A549 (cell line): ENCODE results near the gene KRT32. TPM values are rescaled to one million over a fixed set of nuclear protein-coding genes. Genes with fewer than 3 reads are reported as not detected.

ENCODE experiments used
- ATAC-seq, 2 experiments: fragments of 200-7000 bp in 1 of 2; fragments of >200 bp in 1 of 2; cut with Nextera tagmentation in 1 of 2; cut with Tn5 transposase in 1 of 2; 3 replicates each; pipeline versions ENCODE4 v1.8.0 to v1.9.1; 2018 to 2020; ENCODE audit warnings: mild to moderate bottlenecking in 1 of 2, moderate library complexity in 1 of 2
- CTCF ChIA-PET: fragments of 300-600 bp; sonication (Branson Sonifier 250); formaldehyde crosslinking; extraction: SDS; loops from one replicate; lab custom pipeline; 2021; ENCODE audit warnings: antibody characterized with exemption, inconsistent platforms; lab: Yijun Ruan, JAX
- POLR2A ChIA-PET: fragments of 350-600 bp; formaldehyde crosslinking; extraction: SDS; loops from one replicate; lab custom pipeline; 2021; ENCODE audit warnings: antibody characterized with exemption, inconsistent platforms; lab: Yijun Ruan, JAX
- DNase-seq, 2 experiments: peaks; one replicate each; pipeline versions ENCODE4 v3.0.0 to v3.0.0-alpha.2; 2011 to 2016; ENCODE audit warnings: low read depth in 1 of 2, low spot score in 1 of 2
- FAIRE-seq: peaks from 2 replicates; lab custom pipeline; 2011; peaks lifted over from hg19 to GRCh38; lab: Jason Lieb, UNC
- H3K27ac ChIP-seq, 2 experiments: fragments of >200 bp; sonication (Bioruptor Twin); formaldehyde crosslinking; 3 replicates each; pipeline ENCODE4 v1.5.1; 2016 to 2017
- H3K4me1 ChIP-seq: fragments of >200 bp; sonication (Bioruptor Twin); formaldehyde crosslinking; 3 replicates; pipeline ENCODE4 v1.6.1; 2016
- H3K4me2 ChIP-seq: fragments of >200 bp; sonication (Bioruptor Twin); formaldehyde crosslinking; 3 replicates; pipeline ENCODE4 v1.6.1; 2016
- H3K4me3 ChIP-seq: fragments of >200 bp; sonication (Bioruptor Twin); formaldehyde crosslinking; 3 replicates; pipeline ENCODE4 v1.5.1; 2016
- H3K9me3 ChIP-seq: fragments of >200 bp; sonication (Bioruptor Twin); formaldehyde crosslinking; 3 replicates; pipeline ENCODE4 v1.6.1; 2016
- BHLHE40 ChIP-seq: IDR thresholded peaks from 2 replicates; pipeline ENCODE4 v1.6.1; 2012; ENCODE audit warnings: low read depth, low read length, inconsistent platforms
- HOXB13 ChIP-seq: fragments of 250-450 bp; sonication (Bioruptor Pico); IDR thresholded peaks from 2 replicates; pipeline ENCODE4 v1.5.0; 2020; ENCODE audit warnings: low read depth, mild to moderate bottlenecking, moderate library complexity
- MAZ ChIP-seq: fragments of 150-350 bp; IDR thresholded peaks from 2 replicates; pipeline ENCODE4 v1.6.1; 2014; ENCODE audit warnings: antibody characterized with exemption, low read depth, low read length, borderline replicate concordance
- NR3C1 ChIP-seq: fragments of >200 bp; sonication (Bioruptor Twin); formaldehyde crosslinking; IDR thresholded peaks from 3 replicates; pipeline ENCODE4 v1.6.1; 2017
- POLR2AphosphoS2 ChIP-seq: conservative IDR thresholded peaks from 2 replicates; pipeline ENCODE4 v1.6.1; 2012; ENCODE audit warnings: low read length, improper control_type of control experiment, inconsistent platforms
- RCOR1 ChIP-seq: fragments of 150-350 bp; IDR thresholded peaks from 2 replicates; pipeline ENCODE4 v1.6.1; 2014; ENCODE audit warnings: antibody characterized with exemption, low read length, low read depth
- RFX5 ChIP-seq: fragments of 450-650 bp; IDR thresholded peaks from 2 replicates; pipeline ENCODE4 v1.7.1; 2014; ENCODE audit warnings: antibody characterized with exemption, mild to moderate bottlenecking, moderate library complexity
- ZSCAN20 ChIP-seq: fragments of 250-450 bp; sonication (Bioruptor Pico); IDR thresholded peaks from 2 replicates; pipeline ENCODE4 v1.8.0; 2022; ENCODE audit warnings: mild to moderate bottlenecking, moderate library complexity
- WGBS: methylation state at CpG from one replicate; pipeline ENCODE4 v1.1.6; 2017; ENCODE audit errors: missing lambda C conversion rate; 5-methylcytosine and 5-hydroxymethylcytosine counted together
- polyA plus RNA-seq, 4 experiments: library from polyadenylated mRNA; depleted of rRNA in 3 of 4; stranded (reverse); fragments of >200 nt; fragmentation: RNase III in 1 of 4; extraction: RNeasy Plus Mini Kit Qiagen cat#74134 plus additional on column Dnase treatment in 1 of 4; gene quantifications; 2 replicates in 3 of 4; 3 replicates in 1 of 4; pipeline ENCODE4 v1.2.3, GENCODE V29; 2011 to 2017
- TF ChIP-seq, protein P1 (sequence below): IDR thresholded peaks from 2 replicates; pipeline ENCODE4 v1.6.1; 2012; ENCODE audit warnings: low read depth, borderline replicate concordance
- TF ChIP-seq, protein P2 (sequence below): IDR thresholded peaks from 2 replicates; pipeline ENCODE4 v1.6.1; 2012
- TF ChIP-seq, protein P3 (sequence below): fragments of 150-350 bp; IDR thresholded peaks from 2 replicates; pipeline ENCODE4 v1.6.1; 2014; ENCODE audit warnings: low read depth, mild to moderate bottlenecking, low read length
- TF ChIP-seq, protein P4 (sequence below): fragments of 200-600 bp; sonication (generic); IDR thresholded peaks from 2 replicates; pipeline ENCODE4 v1.6.1; 2016; ENCODE audit warnings: antibody characterized with exemption, mild to moderate bottlenecking, moderate library complexity

Gene KRT32
- polyA plus RNA-seq, 2 of the 4 experiments (the other 2 are of a cell fraction) = not detected

DNA sequence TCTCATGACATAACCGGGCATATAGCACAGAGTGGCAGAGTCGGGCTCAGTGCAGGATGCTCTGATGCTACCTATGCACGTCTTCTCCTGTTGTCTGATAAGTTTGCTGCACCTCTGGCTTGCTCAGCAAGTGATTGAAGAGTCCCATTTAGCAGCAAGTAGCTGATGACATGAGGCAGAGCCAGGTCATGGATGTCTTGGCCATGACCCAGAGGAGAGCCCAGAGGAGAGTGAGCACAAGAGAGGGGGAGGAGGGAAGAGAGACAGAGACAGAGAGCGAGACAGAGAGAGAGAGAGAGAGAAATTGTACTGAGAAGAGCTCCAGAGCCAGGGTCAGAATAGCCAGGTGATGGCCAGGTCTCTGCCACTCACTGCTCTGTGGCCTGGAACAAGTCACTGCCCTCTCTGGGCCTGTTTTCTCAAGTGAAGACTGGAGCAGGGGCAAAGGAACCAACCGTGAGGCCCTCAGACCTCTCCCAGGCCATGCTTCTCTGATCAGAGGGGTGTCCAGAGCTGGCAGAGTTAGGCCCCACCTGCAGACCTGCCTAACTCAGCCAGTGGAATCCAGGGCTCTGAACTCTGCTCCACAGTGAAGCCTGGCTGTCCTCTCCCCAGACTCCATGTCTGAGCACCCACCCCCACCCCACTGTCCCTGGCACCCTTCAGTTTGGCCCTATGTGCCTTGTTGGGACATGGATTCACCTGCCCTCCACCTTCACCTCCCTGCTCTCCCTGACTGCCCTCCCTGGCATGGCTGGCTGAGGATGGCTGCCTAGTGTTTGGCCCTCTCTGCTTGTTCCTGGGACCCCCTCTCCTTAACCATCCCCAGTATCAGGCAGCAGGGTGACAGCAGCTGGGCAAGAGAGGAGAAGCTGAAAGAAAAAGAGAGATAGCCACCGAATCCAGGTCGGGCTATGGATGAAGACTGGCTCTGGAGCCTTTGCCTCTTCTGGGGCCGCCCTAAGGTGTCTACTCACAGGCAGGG, 18.0 kb upstream of the KRT32 start:
- Histone ChIP-seq H3K27ac (no peak overlapping the region), H3K9me3 (no peaks in the 10 kb centered on the region), H3K4me2 (no peak overlapping the region), H3K4me3 (no peak overlapping the region), H3K4me1 (no peaks in the 10 kb centered on the region)
- ATAC-seq (no peak), FAIRE-seq (no peak), DNase-seq (no peak)
- ChIA-PET CTCF (interaction anchor here (0.6 to 5.7 kb wide), 8 partner anchors 10 to 630 kb away, joined by 3 to 31 read pairs (median 5); no protein-coding TSS in a partner anchor), POLR2A (no interaction called here)
- TF ChIP-seq BHLHE40 = no peak
- TF ChIP-seq, protein P1, sequence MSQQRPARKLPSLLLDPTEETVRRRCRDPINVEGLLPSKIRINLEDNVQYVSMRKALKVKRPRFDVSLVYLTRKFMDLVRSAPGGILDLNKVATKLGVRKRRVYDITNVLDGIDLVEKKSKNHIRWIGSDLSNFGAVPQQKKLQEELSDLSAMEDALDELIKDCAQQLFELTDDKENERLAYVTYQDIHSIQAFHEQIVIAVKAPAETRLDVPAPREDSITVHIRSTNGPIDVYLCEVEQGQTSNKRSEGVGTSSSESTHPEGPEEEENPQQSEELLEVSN = no peak
- TF ChIP-seq, protein P2, sequence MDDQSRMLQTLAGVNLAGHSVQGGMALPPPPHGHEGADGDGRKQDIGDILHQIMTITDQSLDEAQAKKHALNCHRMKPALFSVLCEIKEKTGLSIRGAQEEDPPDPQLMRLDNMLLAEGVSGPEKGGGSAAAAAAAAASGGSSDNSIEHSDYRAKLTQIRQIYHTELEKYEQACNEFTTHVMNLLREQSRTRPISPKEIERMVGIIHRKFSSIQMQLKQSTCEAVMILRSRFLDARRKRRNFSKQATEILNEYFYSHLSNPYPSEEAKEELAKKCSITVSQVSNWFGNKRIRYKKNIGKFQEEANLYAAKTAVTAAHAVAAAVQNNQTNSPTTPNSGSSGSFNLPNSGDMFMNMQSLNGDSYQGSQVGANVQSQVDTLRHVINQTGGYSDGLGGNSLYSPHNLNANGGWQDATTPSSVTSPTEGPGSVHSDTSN = no peak
- WGBS = 66% methylated on average over 8 of the region's 8 CpGs

DNA sequence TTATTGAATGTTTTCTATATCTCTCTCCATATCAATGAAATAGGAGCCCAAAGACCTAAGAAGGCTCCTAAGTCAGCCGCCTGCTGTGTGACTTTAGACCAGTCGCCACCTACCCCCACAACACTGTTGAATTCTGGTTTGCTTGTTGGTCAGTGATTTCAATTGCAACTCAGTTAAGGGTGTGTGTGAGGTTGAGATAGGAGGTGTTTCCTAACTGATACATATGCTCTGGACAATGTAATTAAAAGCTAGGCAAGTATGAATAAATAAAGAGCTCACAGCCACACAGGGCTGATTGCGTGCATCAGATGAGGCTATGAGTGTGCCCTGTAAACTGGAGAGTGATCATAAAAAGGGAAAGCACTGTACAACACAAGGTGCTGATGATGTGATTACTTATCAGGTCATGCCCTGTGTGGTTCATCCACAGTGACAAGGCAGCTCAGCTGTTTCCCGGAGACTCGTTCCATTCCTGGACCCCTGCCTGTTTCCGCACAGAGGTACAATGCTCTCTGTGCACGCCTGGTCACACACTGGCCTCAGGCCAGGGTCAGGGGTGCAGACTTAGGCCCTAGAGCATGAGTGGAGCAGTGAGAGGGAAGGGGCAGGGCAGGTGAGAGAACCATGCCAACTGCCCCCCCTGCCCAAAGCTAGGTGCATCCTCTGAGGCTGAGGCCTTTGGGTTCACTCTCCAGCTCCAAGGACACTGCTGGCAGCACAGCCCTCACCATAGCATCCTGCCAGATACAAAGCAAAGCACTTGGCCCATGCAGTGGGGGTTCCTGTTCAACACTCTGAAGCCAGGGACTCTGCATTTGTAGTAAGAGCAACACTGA, 17.0 kb upstream of the KRT32 start:
- Histone ChIP-seq H3K9me3 (no peaks in the 10 kb centered on the region), H3K27ac (no peak overlapping the region), H3K4me1 (no peaks in the 10 kb centered on the region), H3K4me2 (no peak overlapping the region), H3K4me3 (no peak overlapping the region)
- TF ChIP-seq MAZ = no peak
- TF ChIP-seq RCOR1 = no peak
- ATAC-seq (no peak), DNase-seq (no peak), FAIRE-seq (no peak)
- WGBS = 79% methylated on average over 7 of the region's 7 CpGs
- POLR2A ChIA-PET = no interaction called here
- CTCF ChIA-PET = interaction anchor here (0.6 to 5.7 kb wide), 8 partner anchors 9 to 1606 kb away, joined by 3 to 31 read pairs (median 5); no protein-coding TSS in a partner anchor

DNA sequence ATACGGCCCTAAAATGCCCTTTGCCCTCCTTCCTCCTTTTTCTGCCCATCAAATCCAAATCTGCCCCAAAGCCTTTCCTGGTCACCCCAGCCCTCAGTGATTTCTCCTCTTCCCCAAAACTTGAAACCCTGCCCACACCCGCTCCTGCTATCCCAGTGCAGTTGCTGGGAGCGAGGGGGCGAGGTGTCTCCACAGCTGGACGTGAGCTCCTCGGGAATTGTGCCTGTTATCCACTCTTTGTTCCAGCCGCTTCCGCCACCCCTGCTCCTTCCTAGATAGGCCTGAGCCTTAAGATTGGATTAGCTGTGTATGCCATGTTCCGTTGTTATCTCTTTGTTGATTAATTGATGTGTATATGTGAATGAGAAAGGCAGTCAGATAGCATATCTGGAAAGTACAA, 16.3 kb upstream of the KRT32 start:
- no peak for ATAC-seq
- Histone ChIP-seq H3K4me1 (no peaks in the 10 kb centered on the region), H3K27ac (no peak overlapping the region), H3K4me2 (no peak overlapping the region)
- CTCF ChIA-PET = interaction anchor here (0.6 to 5.7 kb wide), 7 partner anchors 13 to 1606 kb away, joined by 3 to 31 read pairs (median 5); no protein-coding TSS in a partner anchor
- POLR2A ChIA-PET = no interaction called here
- no peak for FAIRE-seq
- TF ChIP-seq, protein P3, sequence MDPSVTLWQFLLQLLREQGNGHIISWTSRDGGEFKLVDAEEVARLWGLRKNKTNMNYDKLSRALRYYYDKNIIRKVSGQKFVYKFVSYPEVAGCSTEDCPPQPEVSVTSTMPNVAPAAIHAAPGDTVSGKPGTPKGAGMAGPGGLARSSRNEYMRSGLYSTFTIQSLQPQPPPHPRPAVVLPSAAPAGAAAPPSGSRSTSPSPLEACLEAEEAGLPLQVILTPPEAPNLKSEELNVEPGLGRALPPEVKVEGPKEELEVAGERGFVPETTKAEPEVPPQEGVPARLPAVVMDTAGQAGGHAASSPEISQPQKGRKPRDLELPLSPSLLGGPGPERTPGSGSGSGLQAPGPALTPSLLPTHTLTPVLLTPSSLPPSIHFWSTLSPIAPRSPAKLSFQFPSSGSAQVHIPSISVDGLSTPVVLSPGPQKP = no peak
- TF ChIP-seq, protein P4, sequence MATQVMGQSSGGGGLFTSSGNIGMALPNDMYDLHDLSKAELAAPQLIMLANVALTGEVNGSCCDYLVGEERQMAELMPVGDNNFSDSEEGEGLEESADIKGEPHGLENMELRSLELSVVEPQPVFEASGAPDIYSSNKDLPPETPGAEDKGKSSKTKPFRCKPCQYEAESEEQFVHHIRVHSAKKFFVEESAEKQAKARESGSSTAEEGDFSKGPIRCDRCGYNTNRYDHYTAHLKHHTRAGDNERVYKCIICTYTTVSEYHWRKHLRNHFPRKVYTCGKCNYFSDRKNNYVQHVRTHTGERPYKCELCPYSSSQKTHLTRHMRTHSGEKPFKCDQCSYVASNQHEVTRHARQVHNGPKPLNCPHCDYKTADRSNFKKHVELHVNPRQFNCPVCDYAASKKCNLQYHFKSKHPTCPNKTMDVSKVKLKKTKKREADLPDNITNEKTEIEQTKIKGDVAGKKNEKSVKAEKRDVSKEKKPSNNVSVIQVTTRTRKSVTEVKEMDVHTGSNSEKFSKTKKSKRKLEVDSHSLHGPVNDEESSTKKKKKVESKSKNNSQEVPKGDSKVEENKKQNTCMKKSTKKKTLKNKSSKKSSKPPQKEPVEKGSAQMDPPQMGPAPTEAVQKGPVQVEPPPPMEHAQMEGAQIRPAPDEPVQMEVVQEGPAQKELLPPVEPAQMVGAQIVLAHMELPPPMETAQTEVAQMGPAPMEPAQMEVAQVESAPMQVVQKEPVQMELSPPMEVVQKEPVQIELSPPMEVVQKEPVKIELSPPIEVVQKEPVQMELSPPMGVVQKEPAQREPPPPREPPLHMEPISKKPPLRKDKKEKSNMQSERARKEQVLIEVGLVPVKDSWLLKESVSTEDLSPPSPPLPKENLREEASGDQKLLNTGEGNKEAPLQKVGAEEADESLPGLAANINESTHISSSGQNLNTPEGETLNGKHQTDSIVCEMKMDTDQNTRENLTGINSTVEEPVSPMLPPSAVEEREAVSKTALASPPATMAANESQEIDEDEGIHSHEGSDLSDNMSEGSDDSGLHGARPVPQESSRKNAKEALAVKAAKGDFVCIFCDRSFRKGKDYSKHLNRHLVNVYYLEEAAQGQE = no peak
- no peak for TF ChIP-seq HOXB13 (CRISPR knock-in tag)
- no peak for TF ChIP-seq ZSCAN20 (CRISPR knock-in tag)
- TF ChIP-seq NR3C1 = no peak
- no peak for TF ChIP-seq RFX5
- TF ChIP-seq POLR2AphosphoS2 = no peak
- TF ChIP-seq, all 56 proteins: peak for 0
- DNase-seq = no peak
- no peak overlapping the region for H3K4me3 ChIP-seq
- WGBS = 85% methylated on average over 9 of the region's 9 CpGs
- no peaks in the 10 kb centered on the region for H3K9me3 ChIP-seq
